Esophagus squamous epithelium (tissue), 4 donors: ENCODE data around the gene ATL2.

Experiments used
- POLR2A ChIP-seq, 4 donors: fragments of 450-650 bp; IDR thresholded peaks; one replicate each; pipeline ENCODE4 v1.6.1; 2017; ENCODE audit warnings: antibody characterized with exemption in 4 of 4, mild to moderate bottlenecking in 4 of 4, moderate library complexity in 3 of 4
- TF ChIP-seq, protein P1 (sequence below), 6 experiments: fragments of 450-650 bp in 4 of 6; fragments of 200-600 bp in 2 of 6; sonication (generic) in 2 of 6; IDR thresholded peaks; one replicate each; pipeline ENCODE4 v1.5.1; 2016 to 2019; ENCODE audit warnings: antibody characterized with exemption in 6 of 6, mild to moderate bottlenecking in 4 of 6, moderate library complexity in 4 of 6

DNA sequence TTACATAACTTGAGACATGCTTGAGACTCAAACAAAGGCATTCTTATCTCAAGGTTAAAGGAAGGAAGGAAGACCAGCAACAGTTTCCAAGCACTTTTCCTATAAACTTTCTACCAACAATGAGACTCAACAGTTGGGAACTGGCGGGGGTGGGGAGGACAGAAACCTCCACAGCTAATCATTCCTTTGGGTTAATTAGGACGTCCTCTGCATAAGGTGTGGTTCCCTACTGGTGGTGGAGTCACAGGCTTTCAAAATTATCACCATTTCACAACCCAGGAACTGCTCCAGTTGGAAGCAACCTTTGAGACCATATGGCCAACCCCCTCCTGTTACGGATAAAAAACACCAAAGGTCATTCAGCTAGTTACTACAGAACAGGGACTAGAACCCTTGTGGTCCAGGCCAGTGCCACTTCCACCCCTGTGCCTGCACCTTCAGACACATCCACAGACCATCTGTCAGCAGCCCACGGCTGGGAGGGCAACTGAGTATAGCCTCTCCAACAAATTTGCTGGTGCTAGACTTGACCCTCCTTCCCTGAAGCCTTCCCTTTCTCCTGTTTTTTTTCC lies 30.1 kb upstream of the ATL2 start:
- TF ChIP-seq, protein P1, sequence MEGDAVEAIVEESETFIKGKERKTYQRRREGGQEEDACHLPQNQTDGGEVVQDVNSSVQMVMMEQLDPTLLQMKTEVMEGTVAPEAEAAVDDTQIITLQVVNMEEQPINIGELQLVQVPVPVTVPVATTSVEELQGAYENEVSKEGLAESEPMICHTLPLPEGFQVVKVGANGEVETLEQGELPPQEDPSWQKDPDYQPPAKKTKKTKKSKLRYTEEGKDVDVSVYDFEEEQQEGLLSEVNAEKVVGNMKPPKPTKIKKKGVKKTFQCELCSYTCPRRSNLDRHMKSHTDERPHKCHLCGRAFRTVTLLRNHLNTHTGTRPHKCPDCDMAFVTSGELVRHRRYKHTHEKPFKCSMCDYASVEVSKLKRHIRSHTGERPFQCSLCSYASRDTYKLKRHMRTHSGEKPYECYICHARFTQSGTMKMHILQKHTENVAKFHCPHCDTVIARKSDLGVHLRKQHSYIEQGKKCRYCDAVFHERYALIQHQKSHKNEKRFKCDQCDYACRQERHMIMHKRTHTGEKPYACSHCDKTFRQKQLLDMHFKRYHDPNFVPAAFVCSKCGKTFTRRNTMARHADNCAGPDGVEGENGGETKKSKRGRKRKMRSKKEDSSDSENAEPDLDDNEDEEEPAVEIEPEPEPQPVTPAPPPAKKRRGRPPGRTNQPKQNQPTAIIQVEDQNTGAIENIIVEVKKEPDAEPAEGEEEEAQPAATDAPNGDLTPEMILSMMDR (IDR thresholded peaks at IDR 0.05), result no peak
- no peak for TF ChIP-seq POLR2A (IDR thresholded peaks at IDR 0.05)
